Neuronal stem cell (in vitro differentiated cells): ENCODE measurements around the gene SLIT3.

Experiments used
- DNase-seq: peaks from one replicate; pipeline ENCODE4 v3.0.0-alpha.2; 2013; ENCODE audit warnings: low spot score
- H2AFZ ChIP-seq: one replicate; pipeline ENCODE4 v1.6.1; 2013; ENCODE audit warnings: mild to moderate bottlenecking, low read length, inconsistent platforms
- H2AK5ac ChIP-seq: 2 replicates; pipeline ENCODE4 v1.6.1; 2013; ENCODE audit warnings: low read depth, mild to moderate bottlenecking, inconsistent platforms, low read length, moderate library complexity, mixed read lengths
- H2BK120ac ChIP-seq: 2 replicates; pipeline ENCODE4 v1.6.1; 2013; ENCODE audit warnings: low read depth, mild to moderate bottlenecking, inconsistent platforms, low read length, moderate library complexity, mixed read lengths
- H2BK12ac ChIP-seq: one replicate; pipeline ENCODE4 v1.6.1; 2013; ENCODE audit warnings: low read length, inconsistent platforms
- H2BK15ac ChIP-seq: 2 replicates; pipeline ENCODE4 v1.6.1; 2013; ENCODE audit warnings: mild to moderate bottlenecking, low read length, inconsistent platforms, mixed read lengths
- H2BK5ac ChIP-seq: one replicate; pipeline ENCODE4 v1.6.1; 2013; ENCODE audit warnings: inconsistent platforms, mild to moderate bottlenecking, low read length, moderate library complexity
- H3K14ac ChIP-seq: one replicate; pipeline ENCODE4 v1.6.1; 2013; ENCODE audit warnings: low read length, inconsistent platforms
- H3K18ac ChIP-seq: 2 replicates; pipeline ENCODE4 v1.6.1; 2013; ENCODE audit warnings: low read length, inconsistent platforms
- H3K23ac ChIP-seq: 2 replicates; pipeline ENCODE4 v1.6.1; 2013; ENCODE audit warnings: low read depth, mild to moderate bottlenecking, mixed read lengths, low read length, inconsistent platforms; ENCODE audit not compliant: poor library complexity
- H3K27ac ChIP-seq: replicated peaks from 3 replicates; pipeline ENCODE4 v1.5.1; 2013; ENCODE audit warnings: low read length, inconsistent platforms
- H3K27me3 ChIP-seq, 3 experiments: 2 replicates each; pipeline ENCODE4 v1.6.1; 2013; ENCODE audit warnings: low read length in 3 of 3, mild to moderate bottlenecking in 2 of 3, inconsistent platforms in 1 of 3, low read depth in 1 of 3, mixed read lengths in 1 of 3, moderate library complexity in 1 of 3; ENCODE audit not compliant: control insufficient read depth in 3 of 3, insufficient read depth in 3 of 3
- H3K36me3 ChIP-seq, 2 donors: replicated peaks in 1 of 2; 2 replicates each; pipeline ENCODE4 v1.6.1; 2013; ENCODE audit warnings: low read length in 2 of 2; ENCODE audit not compliant: control insufficient read depth in 2 of 2, insufficient read depth in 2 of 2
- H3K4ac ChIP-seq: 2 replicates; pipeline ENCODE4 v1.6.1; 2013; ENCODE audit warnings: inconsistent platforms, mild to moderate bottlenecking, low read length, moderate library complexity
- H3K4me1 ChIP-seq, 2 donors: 1 replicate in 1 of 2; 2 replicates in 1 of 2; pipeline ENCODE4 v1.6.1; 2013; ENCODE audit warnings: low read length in 2 of 2, low read depth in 1 of 2; ENCODE audit not compliant: control insufficient read depth in 2 of 2, insufficient read depth in 1 of 2
- H3K4me2 ChIP-seq: one replicate; pipeline ENCODE4 v1.6.1; 2013; ENCODE audit warnings: mild to moderate bottlenecking, low read length, inconsistent platforms; ENCODE audit not compliant: insufficient read depth, poor library complexity, severe bottlenecking
- H3K4me3 ChIP-seq, 2 donors: 2 replicates each; pipeline ENCODE4 v1.5.1; 2013; ENCODE audit warnings: low read length in 2 of 2, mild to moderate bottlenecking in 2 of 2, inconsistent platforms in 1 of 2, moderate library complexity in 1 of 2
- H3K79me1 ChIP-seq: one replicate; pipeline ENCODE4 v1.6.1; 2013; ENCODE audit warnings: low read depth, mild to moderate bottlenecking, inconsistent platforms, low read length, moderate library complexity
- H3K9ac ChIP-seq: one replicate; pipeline ENCODE4 v1.6.1; 2013; ENCODE audit warnings: mild to moderate bottlenecking, low read depth, low read length, inconsistent platforms; ENCODE audit not compliant: poor library complexity
- H3K9me3 ChIP-seq, 2 donors: replicated peaks in 1 of 2; 2 replicates each; pipeline versions ENCODE3 to v1.6.1; 2013; ENCODE audit warnings: low read length in 2 of 2, mild to moderate bottlenecking in 2 of 2, inconsistent platforms in 1 of 2, low read depth in 1 of 2, mixed read lengths in 1 of 2, moderate library complexity in 1 of 2; ENCODE audit not compliant: control insufficient read depth in 2 of 2, insufficient read depth in 1 of 2
- H4K8ac ChIP-seq: one replicate; pipeline ENCODE4 v1.6.1; 2013; ENCODE audit warnings: low read depth, mild to moderate bottlenecking, inconsistent platforms, low read length, moderate library complexity
- H4K91ac ChIP-seq: one replicate; pipeline ENCODE4 v1.6.1; 2013; ENCODE audit warnings: low read length, low read depth, mild to moderate bottlenecking, inconsistent platforms; ENCODE audit not compliant: poor library complexity
- WGBS, 2 donors: extraction: QIAGEN DNeasy Blood & Tissue Kit; methylation state at CpG; one replicate each; pipeline ENCODE4 v1.1.7; 2013; ENCODE audit warnings: missing lambda C conversion rate in 2 of 2, mixed read lengths in 1 of 2; ENCODE audit not compliant: insufficient read length in 2 of 2, insufficient replicate concordance in 1 of 2; ENCODE audit errors: extremely low coverage in 2 of 2; 5-methylcytosine and 5-hydroxymethylcytosine counted together

SLIT3 gene

GRCh38 chr5:168939887-168940544 is 360.9 kb downstream of the SLIT3 start:
- no peak overlapping the region for H3K9ac ChIP-seq
- H3K27me3 ChIP-seq = peaks cover 0 to 3% (median 2%) of the 10 kb centered on the region in 3 experiments
- no peak overlapping the region for H3K4me3 ChIP-seq
- no peak overlapping the region for H3K4ac ChIP-seq
- H3K14ac ChIP-seq = no peak overlapping the region
- H3K18ac ChIP-seq = no peak overlapping the region
- H2BK120ac ChIP-seq = no peak overlapping the region
- no peak overlapping the region for H3K27ac ChIP-seq
- H2BK5ac ChIP-seq = no peak overlapping the region
- H3K4me1 ChIP-seq = peaks cover 0 to 6% of the 10 kb centered on the region in 2 donors
- no peak overlapping the region for H2BK15ac ChIP-seq
- no peaks in the 10 kb centered on the region for H3K9me3 ChIP-seq
- no peak overlapping the region for H2AFZ ChIP-seq
- no peak overlapping the region for H2AK5ac ChIP-seq
- no peaks in the 10 kb centered on the region for H3K79me1 ChIP-seq
- no peak overlapping the region for H4K8ac ChIP-seq
- H4K91ac ChIP-seq = no peak overlapping the region
- H3K4me2 ChIP-seq = no peak overlapping the region
- DNase-seq = no peak
- no peak overlapping the region for H2BK12ac ChIP-seq
- WGBS, 2 donors = no CpG with 5 or more reads among the region's 5 CpGs
- no peak overlapping the region for H3K23ac ChIP-seq
- H3K36me3 ChIP-seq = no peaks in the 10 kb centered on the region

DNA sequence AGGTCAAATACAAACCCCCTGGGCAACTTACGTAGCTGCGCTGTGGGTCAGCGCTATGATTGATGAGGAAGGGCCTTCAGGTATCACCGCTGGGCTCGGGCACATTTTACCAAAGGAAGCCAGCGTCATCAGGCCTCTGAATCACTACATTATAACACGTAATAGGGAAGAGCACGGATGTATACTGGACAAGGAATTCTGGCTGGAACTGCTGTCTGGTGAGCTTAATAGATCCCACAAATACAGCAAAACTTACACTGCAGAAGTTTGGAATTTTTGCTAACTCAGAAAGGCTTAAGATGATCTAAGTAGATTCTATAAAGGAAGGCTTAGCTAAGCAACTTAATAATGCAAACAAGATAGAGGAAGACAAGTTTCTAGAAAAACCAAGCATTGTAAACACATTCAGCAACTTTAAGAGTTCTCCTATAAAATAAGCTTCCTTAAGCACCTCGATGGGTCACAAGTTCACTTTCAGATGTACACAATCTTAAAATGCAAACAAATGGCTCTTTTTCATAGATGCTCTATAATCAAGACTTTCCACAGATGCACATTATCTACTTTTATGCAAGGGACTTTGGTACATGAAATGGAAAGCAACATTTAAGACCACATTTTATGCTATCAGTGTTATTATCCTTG is 361.7 kb downstream of the SLIT3 start:
- H3K9ac ChIP-seq = no peak overlapping the region
- no CpG with 5 or more reads among the region's 9 CpGs for WGBS, 2 donors
- H3K18ac ChIP-seq = no peak overlapping the region
- H2BK5ac ChIP-seq = no peak overlapping the region
- no peaks in the 10 kb centered on the region for H3K79me1 ChIP-seq
- H2BK15ac ChIP-seq = no peak overlapping the region
- H4K8ac ChIP-seq = no peak overlapping the region
- no peak overlapping the region for H3K4me2 ChIP-seq
- no peak overlapping the region for H2BK12ac ChIP-seq
- no peaks in the 10 kb centered on the region for H3K36me3 ChIP-seq
- H3K9me3 ChIP-seq = peaks cover 0 to 2% of the 10 kb centered on the region in 2 donors
- no peak overlapping the region for H3K14ac ChIP-seq
- no peak overlapping the region for H4K91ac ChIP-seq
- H3K4ac ChIP-seq = no peak overlapping the region
- H3K23ac ChIP-seq = no peak overlapping the region
- no peak overlapping the region for H2AK5ac ChIP-seq
- peaks cover 0 to 4% of the 10 kb centered on the region in 2 donors for H3K4me1 ChIP-seq
- H2BK120ac ChIP-seq = no peak overlapping the region
- DNase-seq = no peak
- H3K27me3 ChIP-seq = peaks cover 0 to 2% (median 0%) of the 10 kb centered on the region in 3 experiments
- H3K27ac ChIP-seq = no peak overlapping the region
- H3K4me3 ChIP-seq = no peak overlapping the region
- H2AFZ ChIP-seq = no peak overlapping the region

GRCh38 chr5:168936511-168936910 is 364.4 kb downstream of the SLIT3 start:
- Histone ChIP-seq H3K27ac (no peak overlapping the region), H3K14ac (no peak overlapping the region), H2BK15ac (no peak overlapping the region), H2BK5ac (no peak overlapping the region), H3K79me1 (no peaks in the 10 kb centered on the region), H3K9me3 (peaks cover 0 to 2% of the 10 kb centered on the region in 2 donors), H2BK12ac (no peak overlapping the region), H3K4ac (no peak overlapping the region), H4K91ac (no peak overlapping the region), H3K23ac (no peak overlapping the region), H2AFZ (no peak overlapping the region), H2AK5ac (no peak overlapping the region), H3K36me3 (no peaks in the 10 kb centered on the region), H4K8ac (no peak overlapping the region), H2BK120ac (no peak overlapping the region), H3K4me1 (no peaks in the 10 kb centered on the region), H3K27me3 (peaks cover 0 to 6% (median 0%) of the 10 kb centered on the region in 3 experiments), H3K18ac (no peak overlapping the region), H3K4me2 (no peak overlapping the region), H3K9ac (no peak overlapping the region), H3K4me3 (no peak overlapping the region)
- no CpG with 5 or more reads among the region's 7 CpGs for WGBS, 2 donors
- no peak for DNase-seq

DNA sequence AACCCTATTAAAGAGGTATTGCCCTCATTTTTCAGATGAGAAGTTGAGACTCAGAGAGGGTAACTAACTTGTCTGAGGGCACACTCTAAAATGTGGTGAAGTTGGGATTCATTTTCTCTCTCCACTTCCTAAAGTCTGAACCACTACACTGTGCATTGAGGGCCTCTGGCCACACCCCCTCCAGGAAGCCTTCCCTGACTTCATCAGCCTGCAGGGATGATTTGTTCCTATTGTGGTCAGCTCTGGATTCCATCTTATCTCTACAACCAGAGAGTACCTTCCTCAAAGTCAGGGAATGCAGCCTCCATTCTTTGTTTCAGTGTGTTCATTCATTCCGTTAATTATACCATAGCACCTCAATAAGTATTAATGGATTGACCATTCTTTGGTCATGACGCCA is 365.8 kb downstream of the SLIT3 start:
- H2BK120ac ChIP-seq = no peak overlapping the region
- H3K9me3 ChIP-seq = peaks cover 0 to 2% of the 10 kb centered on the region in 2 donors
- no peak overlapping the region for H3K18ac ChIP-seq
- H3K4ac ChIP-seq = no peak overlapping the region
- H3K27ac ChIP-seq = no peak overlapping the region
- no peak overlapping the region for H4K8ac ChIP-seq
- no CpG with 5 or more reads among the region's 2 CpGs for WGBS, 2 donors
- H3K36me3 ChIP-seq = no peaks in the 10 kb centered on the region
- no peak overlapping the region for H3K4me2 ChIP-seq
- DNase-seq = no peak
- H2BK15ac ChIP-seq = no peak overlapping the region
- H3K14ac ChIP-seq = no peak overlapping the region
- H2AFZ ChIP-seq = no peak overlapping the region
- no peak overlapping the region for H2BK12ac ChIP-seq
- no peak overlapping the region for H4K91ac ChIP-seq
- H3K23ac ChIP-seq = no peak overlapping the region
- H3K79me1 ChIP-seq = no peaks in the 10 kb centered on the region
- no peak overlapping the region for H3K4me3 ChIP-seq
- H2AK5ac ChIP-seq = no peak overlapping the region
- no peak overlapping the region for H3K9ac ChIP-seq
- no peaks in the 10 kb centered on the region for H3K4me1 ChIP-seq
- H3K27me3 ChIP-seq = peaks cover 0 to 6% (median 0%) of the 10 kb centered on the region in 3 experiments
- H2BK5ac ChIP-seq = no peak overlapping the region
